KOPT-K1 (cell line): Measurements from ENCODE around the gene OR10W1.

ENCODE experiments used
- H3K27ac ChIP-seq: fragments of 200-600 bp; sonication (generic); 2 replicates; pipeline ENCODE4 v1.5.1; 2016; ENCODE audit warnings: antibody characterized with exemption, mild to moderate bottlenecking, low read depth, low read length; ENCODE audit not compliant: poor library complexity, severe bottlenecking
- H3K36me3 ChIP-seq: fragments of 200-600 bp; sonication (generic); 2 replicates; pipeline ENCODE4 v1.5.1; 2017; ENCODE audit warnings: antibody characterized with exemption, mild to moderate bottlenecking, low read length, moderate library complexity; ENCODE audit not compliant: insufficient read depth
- H3K9me3 ChIP-seq: fragments of 200-600 bp; sonication (generic); 2 replicates; pipeline ENCODE4 v1.5.1; 2017; ENCODE audit warnings: antibody characterized with exemption, low read length, mild to moderate bottlenecking; ENCODE audit not compliant: insufficient read depth, poor library complexity, severe bottlenecking

OR10W1 gene

GRCh38 chr11:58268142-58268541 is at the start of gene OR10W1:
OR10W1 (minus strand) TSS chr11:58268260; CDS start chr11:58267858, 402 bp downstream.
- Histone ChIP-seq H3K9me3 (no peaks in the 10 kb centered on the region), H3K27ac (no peak within 1 kb of the TSS), H3K36me3 (no peaks in the 10 kb centered on the region)

DNA sequence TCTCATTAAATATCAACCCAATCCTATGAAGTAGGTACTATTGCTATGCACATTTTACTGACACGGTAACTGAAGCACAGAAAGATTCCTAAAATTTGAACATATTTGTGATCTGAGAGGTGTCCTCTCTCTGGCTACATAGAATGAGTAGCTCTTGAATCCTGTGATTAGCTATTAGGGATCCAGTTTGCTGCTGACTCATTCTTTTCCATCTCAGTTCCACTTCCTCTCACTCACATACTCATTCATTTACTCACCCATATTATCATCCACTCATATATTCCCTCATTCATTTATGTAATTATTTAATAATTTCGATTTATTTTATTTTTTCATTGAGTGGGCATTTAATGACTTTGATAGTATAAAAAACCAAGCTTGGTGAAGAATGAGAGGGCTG is 48.1 kb upstream of the OR10W1 start:
- Histone ChIP-seq H3K36me3 (no peaks in the 10 kb centered on the region), H3K9me3 (no peaks in the 10 kb centered on the region), H3K27ac (no peak overlapping the region)

- Histone ChIP-seq H3K27ac (no peak overlapping the region), H3K9me3 (no peaks in the 10 kb centered on the region), H3K36me3 (no peaks in the 10 kb centered on the region)
These were observed 33.5 kb upstream of the OR10W1 start for GRCh38 chr11:58301576-58301975.

DNA sequence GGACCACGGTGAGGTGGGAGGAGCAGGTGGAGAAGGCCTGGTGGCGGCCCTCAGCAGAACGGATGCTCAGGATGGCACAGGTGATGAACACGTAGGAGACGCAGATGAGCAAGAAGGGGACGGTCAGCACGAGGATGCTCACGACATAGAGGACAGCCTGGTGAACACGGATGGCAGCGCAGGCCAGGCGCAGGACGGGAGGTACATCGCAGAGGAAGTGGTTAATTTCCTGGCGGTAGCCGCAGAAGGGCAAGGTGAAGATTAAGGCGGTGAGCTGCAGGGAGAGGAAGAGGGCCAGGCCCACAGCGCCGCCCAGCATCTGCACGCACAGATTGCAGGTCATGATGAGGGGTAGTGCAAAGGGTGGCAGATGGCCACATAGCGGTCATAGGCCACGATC is 24.0 kb upstream of the OR10W1 start:
- Histone ChIP-seq H3K27ac (no peak overlapping the region), H3K36me3 (no peaks in the 10 kb centered on the region), H3K9me3 (no peaks in the 10 kb centered on the region)

GRCh38 chr11:58289266-58289665 is 21.2 kb upstream of the OR10W1 start:
- no peaks in the 10 kb centered on the region for H3K36me3 ChIP-seq
- no peaks in the 10 kb centered on the region for H3K9me3 ChIP-seq

DNA sequence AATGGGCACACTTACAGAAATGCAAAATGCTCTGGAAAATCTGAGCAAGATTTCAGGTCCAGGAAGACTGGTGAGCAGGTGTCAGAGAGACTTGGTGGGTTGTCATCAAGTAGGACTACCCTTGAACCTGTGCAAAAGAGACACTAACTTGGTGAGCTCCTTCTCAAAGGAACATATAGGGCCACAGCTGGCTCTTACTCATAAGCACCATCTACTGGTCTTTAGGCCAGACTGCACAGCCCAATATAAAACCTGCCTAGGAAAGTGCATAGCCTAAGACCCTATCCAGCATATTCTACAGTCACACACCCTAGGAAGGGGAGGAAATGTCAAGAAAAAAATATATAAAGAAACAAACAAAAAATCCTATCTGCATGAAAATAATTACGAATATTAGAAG is 18.2 kb upstream of the OR10W1 start:
- H3K36me3 ChIP-seq: no peaks in the 10 kb centered on the region
- no peak overlapping the region for H3K27ac ChIP-seq
- H3K9me3 ChIP-seq: no peaks in the 10 kb centered on the region

More at GRCh38 chr11:58289266-58289665, 21.2 kb upstream of the OR10W1 start:
- no peak overlapping the region for H3K27ac ChIP-seq

- no peak overlapping the region for H3K27ac ChIP-seq
- no peaks in the 10 kb centered on the region for H3K36me3 ChIP-seq
- no peaks in the 10 kb centered on the region for H3K9me3 ChIP-seq
These were observed 17.5 kb upstream of the OR10W1 start for GRCh38 chr11:58285483-58286040.

GRCh38 chr11:58276151-58276550 is 8.1 kb upstream of the OR10W1 start:
- no peaks in the 10 kb centered on the region for H3K9me3 ChIP-seq
- H3K36me3 ChIP-seq: no peaks in the 10 kb centered on the region
- H3K27ac ChIP-seq: no peak overlapping the region

DNA sequence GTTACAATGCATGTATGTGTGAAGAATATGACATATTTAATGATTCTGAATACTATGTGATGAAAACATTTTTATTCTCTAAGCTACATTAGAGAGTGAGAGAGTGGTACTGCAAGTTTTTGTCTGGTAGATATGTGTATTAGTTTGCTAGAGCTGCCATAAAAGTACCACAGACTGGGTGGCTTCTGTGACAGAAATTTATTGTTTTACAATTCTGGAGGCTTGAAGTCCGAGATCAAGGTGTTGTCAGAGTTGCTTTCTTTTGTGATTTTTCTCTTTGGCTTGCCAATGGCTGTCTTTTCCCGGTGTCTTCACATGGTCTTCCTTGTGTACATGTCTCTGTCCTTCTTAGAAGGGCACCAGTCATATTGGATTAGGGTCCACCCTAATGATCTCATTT is 6.9 kb upstream of the OR10W1 start:
- H3K9me3 ChIP-seq: no peaks in the 10 kb centered on the region
- H3K27ac ChIP-seq: no peak overlapping the region

GRCh38 chr11:58259983-58260382 is 8.1 kb downstream of the OR10W1 start:
- H3K27ac ChIP-seq: no peak overlapping the region
- no peaks in the 10 kb centered on the region for H3K9me3 ChIP-seq
- no peaks in the 10 kb centered on the region for H3K36me3 ChIP-seq

More for the DNA sequence above, 6.9 kb upstream of the OR10W1 start:
- no peaks in the 10 kb centered on the region for H3K36me3 ChIP-seq

DNA sequence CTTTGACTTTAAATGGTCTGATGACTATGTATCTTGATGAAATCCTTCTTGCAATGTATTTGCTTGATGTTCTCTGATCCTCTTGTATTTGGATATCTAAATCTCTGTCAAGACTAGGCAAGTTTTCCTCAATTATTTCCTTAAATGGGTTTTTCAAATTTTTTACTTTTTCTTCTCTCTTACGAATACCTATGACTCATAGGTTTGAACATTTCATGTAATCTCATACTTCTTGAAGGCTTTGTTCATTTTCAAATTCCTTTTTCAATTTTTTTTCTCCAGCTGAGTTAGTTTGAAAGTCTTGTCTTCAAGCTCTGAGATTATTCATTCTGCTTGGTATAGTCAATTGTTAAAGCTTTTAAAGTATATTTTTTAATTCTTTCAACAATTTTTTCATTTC is 13.1 kb downstream of the OR10W1 start:
- Histone ChIP-seq H3K9me3 (no peaks in the 10 kb centered on the region), H3K27ac (no peak overlapping the region), H3K36me3 (no peaks in the 10 kb centered on the region)

GRCh38 chr11:58243954-58244353 is 24.1 kb downstream of the OR10W1 start:
- Histone ChIP-seq H3K27ac (no peak overlapping the region), H3K9me3 (no peaks in the 10 kb centered on the region), H3K36me3 (no peaks in the 10 kb centered on the region)

- no peaks in the 10 kb centered on the region for H3K36me3 ChIP-seq
- H3K9me3 ChIP-seq: no peaks in the 10 kb centered on the region
- H3K27ac ChIP-seq: no peak overlapping the region
These were observed 40.0 kb downstream of the OR10W1 start for GRCh38 chr11:58227956-58228615.

DNA sequence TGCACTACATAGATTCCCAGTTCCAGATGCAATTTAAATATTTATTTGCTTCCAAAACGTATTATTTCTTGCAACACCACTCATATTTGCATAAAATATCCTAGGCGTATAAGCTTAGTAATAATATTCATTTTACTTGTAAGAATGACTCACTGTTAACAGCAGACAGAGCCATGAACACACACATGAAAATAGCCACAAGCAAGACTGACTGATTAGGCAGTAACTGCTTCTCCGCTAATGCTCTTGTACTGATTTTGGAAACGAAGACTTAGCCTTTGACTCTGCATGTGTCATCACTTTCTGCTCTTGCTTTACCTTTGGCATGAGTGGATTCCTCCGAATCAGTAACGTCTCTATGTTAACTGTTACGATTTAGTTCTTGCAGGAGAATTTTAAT is 45.3 kb downstream of the OR10W1 start:
- H3K27ac ChIP-seq: no peak overlapping the region
- no peaks in the 10 kb centered on the region for H3K36me3 ChIP-seq
- no peaks in the 10 kb centered on the region for H3K9me3 ChIP-seq
